Ectodermal cell (in vitro differentiated cells): Measurements from ENCODE around the gene RTN3.
A peak's percentile ranks its signal among the peaks of the same experiment; 100 is the strongest.

Experiments
- H3K27ac ChIP-seq: 2 replicates; pipeline ENCODE4 v1.7.0; 2013; ENCODE audit warnings: mild to moderate bottlenecking, low read depth, low read length; ENCODE audit not compliant: insufficient read depth, poor library complexity, severe bottlenecking
- H3K27me3 ChIP-seq: 2 replicates; pipeline ENCODE4 v1.7.0; 2013; ENCODE audit warnings: mild to moderate bottlenecking, low read length; ENCODE audit not compliant: insufficient read depth, control insufficient read depth, poor library complexity, severe bottlenecking
- H3K36me3 ChIP-seq: one replicate; pipeline ENCODE4 v1.7.0; 2013; ENCODE audit warnings: low read length; ENCODE audit not compliant: control insufficient read depth, insufficient read depth
- H3K4me1 ChIP-seq: one replicate; pipeline ENCODE4 v1.7.0; 2013; ENCODE audit warnings: low read length; ENCODE audit not compliant: control insufficient read depth, insufficient read depth
- H3K4me3 ChIP-seq: 2 replicates; pipeline ENCODE4 v1.7.0; 2013; ENCODE audit warnings: low read depth, low read length, control low read depth; ENCODE audit not compliant: insufficient read depth
- H3K9me3 ChIP-seq: 2 replicates; pipeline ENCODE4 v1.7.0; 2013; ENCODE audit warnings: mild to moderate bottlenecking, low read length, moderate library complexity; ENCODE audit not compliant: control insufficient read depth
- WGBS, 2 experiments: methylation state at CpG; one replicate each; pipeline ENCODE4 v1.1.7; 2013; ENCODE audit warnings: missing lambda C conversion rate in 2 of 2; 5-methylcytosine and 5-hydroxymethylcytosine counted together

The RTN3 gene

GRCh38 chr11:63763496-63764339 lies 82.4 kb downstream of the RTN3 start:
- WGBS, 2 experiments: 1% methylated on average over 82 of the region's 82 CpGs
- Histone ChIP-seq H3K36me3 (no peaks in the 10 kb centered on the region), H3K27ac (peak overlapping the region; percentile 73), H3K9me3 (no peaks in the 10 kb centered on the region), H3K4me1 (peaks cover 42% of the 10 kb centered on the region), H3K27me3 (no peaks in the 10 kb centered on the region), H3K4me3 (peak overlapping the region; percentile 62)

GRCh38 chr11:63764340-63764678 lies 83.0 kb downstream of the RTN3 start:
- H3K9me3 ChIP-seq: no peaks in the 10 kb centered on the region
- H3K27ac ChIP-seq: peak overlapping the region; percentile 73
- peaks cover 42% of the 10 kb centered on the region for H3K4me1 ChIP-seq
- 8 to 10% methylated on average over 23 of the region's 23 CpGs for WGBS, 2 experiments
- peak overlapping the region; percentile 62 for H3K4me3 ChIP-seq
- no peaks in the 10 kb centered on the region for H3K36me3 ChIP-seq
- peaks cover 1% of the 10 kb centered on the region for H3K27me3 ChIP-seq

- WGBS, 2 experiments: 71 to 77% methylated on average over 30 of the region's 30 CpGs
- peak overlapping the region; percentile 62 for H3K4me3 ChIP-seq
- H3K36me3 ChIP-seq: no peaks in the 10 kb centered on the region
- H3K27me3 ChIP-seq: peaks cover 7% of the 10 kb centered on the region
- H3K4me1 ChIP-seq: peaks cover 42% of the 10 kb centered on the region
- H3K9me3 ChIP-seq: no peaks in the 10 kb centered on the region
- no peak overlapping the region for H3K27ac ChIP-seq
Observed at GRCh38 chr11:63764679-63765647, 83.7 kb downstream of the RTN3 start.

- H3K4me1 ChIP-seq: peaks cover 42% of the 10 kb centered on the region
- 86% methylated on average over 18 of the region's 18 CpGs for WGBS, 2 experiments
Observed at GRCh38 chr11:63765688-63766241, 84.5 kb downstream of the RTN3 start.

GRCh38 chr11:63766531-63767235 lies 85.4 kb downstream of the RTN3 start:
- 57 to 64% methylated on average over 7 of the region's 7 CpGs for WGBS, 2 experiments
- H3K4me1 ChIP-seq: peaks cover 38% of the 10 kb centered on the region
- H3K4me3 ChIP-seq: peak overlapping the region; percentile 80
- no peaks in the 10 kb centered on the region for H3K9me3 ChIP-seq
- peaks cover 19% of the 10 kb centered on the region for H3K27me3 ChIP-seq
- no peaks in the 10 kb centered on the region for H3K36me3 ChIP-seq
- no peak overlapping the region for H3K27ac ChIP-seq

More at GRCh38 chr11:63765688-63766241, 84.5 kb downstream of the RTN3 start:
- Histone ChIP-seq H3K36me3 (no peaks in the 10 kb centered on the region), H3K27ac (no peak overlapping the region), H3K9me3 (no peaks in the 10 kb centered on the region), H3K27me3 (peaks cover 15% of the 10 kb centered on the region), H3K4me3 (no peak overlapping the region)

GRCh38 chr11:63767267-63767564 lies 85.9 kb downstream of the RTN3 start:
- Histone ChIP-seq H3K27ac (no peak overlapping the region), H3K4me1 (peaks cover 38% of the 10 kb centered on the region), H3K9me3 (no peaks in the 10 kb centered on the region), H3K27me3 (peaks cover 19% of the 10 kb centered on the region), H3K4me3 (peak overlapping the region; percentile 80), H3K36me3 (no peaks in the 10 kb centered on the region)
- WGBS, 2 experiments: 15 to 17% methylated on average over 4 of the region's 4 CpGs

GRCh38 chr11:63767565-63768236 lies 86.4 kb downstream of the RTN3 start:
- H3K27me3 ChIP-seq: peaks cover 19% of the 10 kb centered on the region
- peaks cover 38% of the 10 kb centered on the region for H3K4me1 ChIP-seq
- 1% methylated on average over 34 of the region's 34 CpGs for WGBS, 2 experiments
- H3K27ac ChIP-seq: peak overlapping the region; percentile 88
- H3K4me3 ChIP-seq: peak overlapping the region; percentile 80
- no peaks in the 10 kb centered on the region for H3K9me3 ChIP-seq
- H3K36me3 ChIP-seq: no peaks in the 10 kb centered on the region

GRCh38 chr11:63768237-63769041 lies 87.1 kb downstream of the RTN3 start, which contains the start of gene ZFTA:
Gene ZFTA, minus strand, starts transcription at chr11:63768775. Its CDS starts 153 bp downstream, at chr11:63768622.
- Histone ChIP-seq H3K27me3 (peaks cover 19% of the 10 kb centered on the region), H3K27ac (peak within 1 kb of the TSS; percentile 88), H3K4me1 (peaks cover 38% of the 10 kb centered on the region), H3K4me3 (peak within 1 kb of the TSS; percentile 80), H3K36me3 (no peaks in the 10 kb centered on the region), H3K9me3 (no peaks in the 10 kb centered on the region)
- 0% methylated on average over 113 of the region's 113 CpGs for WGBS, 2 experiments
